G401.6 (cell line): Measurements from ENCODE around the gene CTCFL.
"Not testable (repeated sequence)": the region's sequence is repeated elsewhere in the genome, so short reads cannot be mapped to it uniquely, and the experiment has no call there.

Experiments used
- FAIRE-seq: peaks from 2 replicates; lab custom pipeline; 2012; peaks lifted over from hg19 to GRCh38; lab: Jason Lieb, UNC

CTCFL gene

GRCh38 chr20:57508831-57509230 lies 16.1 kb downstream of the CTCFL start:
- no peak for FAIRE-seq

GRCh38 chr20:57508381-57508780 lies 16.6 kb downstream of the CTCFL start:
- no peak for FAIRE-seq

- no peak for FAIRE-seq
These were observed 17.5 kb downstream of the CTCFL start for GRCh38 chr20:57507477-57507876.

- no peak for FAIRE-seq
These were observed 19.0 kb downstream of the CTCFL start for GRCh38 chr20:57505979-57506378.

GRCh38 chr20:57504411-57504810 lies 20.5 kb downstream of the CTCFL start:
- no peak for FAIRE-seq

GRCh38 chr20:57503035-57503658 lies 21.8 kb downstream of the CTCFL start:
- no peak for FAIRE-seq

- FAIRE-seq, result no peak
These were observed 22.6 kb downstream of the CTCFL start for GRCh38 chr20:57502336-57502700.

GRCh38 chr20:57501461-57502335 lies 23.2 kb downstream of the CTCFL start:
- no peak for FAIRE-seq

GRCh38 chr20:57500962-57501361 lies 24.0 kb downstream of the CTCFL start:
- no peak for FAIRE-seq

- FAIRE-seq, result no peak
These were observed 24.7 kb downstream of the CTCFL start for GRCh38 chr20:57500235-57500634.

- no peak for FAIRE-seq
These were observed 25.3 kb downstream of the CTCFL start for GRCh38 chr20:57499676-57500075.

GRCh38 chr20:57498425-57499400 lies 26.2 kb downstream of the CTCFL start:
- no peak for FAIRE-seq

GRCh38 chr20:57496592-57496991 lies 28.3 kb downstream of the CTCFL start:
- FAIRE-seq, result no peak

- no peak for FAIRE-seq
These were observed 29.0 kb downstream of the CTCFL start for GRCh38 chr20:57495978-57496377.

GRCh38 chr20:57493091-57493615 lies 31.8 kb downstream of the CTCFL start:
- FAIRE-seq, result no peak

GRCh38 chr20:57491373-57491772 lies 33.6 kb downstream of the CTCFL start:
- FAIRE-seq, result no peak

- not testable (repeated sequence) for FAIRE-seq
These were observed 36.7 kb downstream of the CTCFL start for GRCh38 chr20:57488277-57488676.

GRCh38 chr20:57485770-57486169 lies 39.2 kb downstream of the CTCFL start:
- no peak for FAIRE-seq

- FAIRE-seq, result no peak
These were observed 40.2 kb downstream of the CTCFL start for GRCh38 chr20:57484772-57485171.

- FAIRE-seq, result no peak
These were observed 41.5 kb downstream of the CTCFL start for GRCh38 chr20:57483287-57484050.

GRCh38 chr20:57482796-57483195 lies 42.1 kb downstream of the CTCFL start:
- no peak for FAIRE-seq

- FAIRE-seq, result no peak
These were observed 42.8 kb downstream of the CTCFL start for GRCh38 chr20:57482148-57482547.
